HG02763 (cell line): Measurements from ENCODE around the gene PPP2R2D.

ENCODE experiments used
- ATAC-seq: cut with Tn5 transposase; IDR thresholded peaks from one replicate; pipeline ENCODE4 v1.9.1; 2021; ENCODE audit warnings: mild to moderate bottlenecking, moderate library complexity; ENCODE audit not compliant: unreplicated experiment

PPP2R2D gene

DNA sequence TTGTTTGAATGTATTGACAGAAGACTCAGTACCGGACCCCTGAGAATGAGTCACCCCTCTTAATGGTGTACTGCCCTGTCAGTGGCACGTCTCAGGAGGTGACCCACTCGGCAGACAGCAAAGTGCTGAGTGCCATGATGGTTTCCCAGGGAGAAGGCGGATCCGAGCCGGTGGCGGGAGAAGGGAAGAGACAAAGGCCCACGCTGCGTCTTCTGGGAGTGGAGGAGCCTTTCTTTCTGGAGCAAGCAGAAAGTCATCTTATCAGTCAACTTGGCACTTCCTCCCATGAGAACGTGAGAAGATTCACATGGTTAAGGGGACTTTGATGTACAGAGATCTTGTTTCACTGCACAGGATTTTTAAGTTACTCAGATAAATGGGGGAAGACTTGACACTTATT is 14.6 kb upstream of the PPP2R2D start:
- no peak for ATAC-seq

DNA sequence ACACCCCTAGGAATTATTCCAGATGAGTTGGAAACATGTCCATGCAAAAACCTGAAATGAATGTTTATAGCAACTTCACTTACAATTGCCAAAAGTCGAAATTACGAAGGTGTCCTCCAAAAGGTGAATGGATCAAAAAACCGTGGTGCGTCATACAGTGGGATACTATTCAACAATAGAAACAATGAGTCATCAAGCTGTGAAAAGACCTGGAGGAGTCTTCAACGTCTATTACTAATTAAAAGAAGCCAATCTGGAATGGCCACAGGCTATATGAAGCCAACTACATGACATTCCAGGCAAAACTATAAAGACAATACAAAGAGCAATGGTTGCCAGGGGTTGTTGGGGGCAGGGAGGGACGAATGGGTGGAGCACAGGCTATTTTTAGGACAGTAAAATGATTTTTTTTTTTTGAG is 12.6 kb upstream of the PPP2R2D start:
- ATAC-seq = no peak

DNA sequence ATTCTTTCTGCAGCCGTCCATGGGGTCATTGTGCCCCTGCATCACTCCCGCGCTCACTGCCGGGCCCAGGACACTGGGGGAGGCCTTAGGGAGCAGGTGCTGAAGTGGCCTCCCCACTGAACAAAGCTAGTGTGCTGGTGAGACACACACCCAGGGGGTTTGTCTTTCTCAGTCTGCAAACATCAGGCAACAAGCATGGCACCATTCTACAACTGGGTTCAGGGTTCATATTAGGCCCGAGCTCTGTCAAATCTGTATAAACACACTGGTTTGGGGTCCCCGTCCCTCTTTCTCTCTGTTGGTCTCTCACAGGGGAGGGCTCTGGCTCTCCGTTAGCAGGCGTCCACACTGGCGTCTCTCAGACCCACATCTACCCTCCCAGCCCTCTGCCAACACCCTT is 11.1 kb upstream of the PPP2R2D start:
- no peak for ATAC-seq

DNA sequence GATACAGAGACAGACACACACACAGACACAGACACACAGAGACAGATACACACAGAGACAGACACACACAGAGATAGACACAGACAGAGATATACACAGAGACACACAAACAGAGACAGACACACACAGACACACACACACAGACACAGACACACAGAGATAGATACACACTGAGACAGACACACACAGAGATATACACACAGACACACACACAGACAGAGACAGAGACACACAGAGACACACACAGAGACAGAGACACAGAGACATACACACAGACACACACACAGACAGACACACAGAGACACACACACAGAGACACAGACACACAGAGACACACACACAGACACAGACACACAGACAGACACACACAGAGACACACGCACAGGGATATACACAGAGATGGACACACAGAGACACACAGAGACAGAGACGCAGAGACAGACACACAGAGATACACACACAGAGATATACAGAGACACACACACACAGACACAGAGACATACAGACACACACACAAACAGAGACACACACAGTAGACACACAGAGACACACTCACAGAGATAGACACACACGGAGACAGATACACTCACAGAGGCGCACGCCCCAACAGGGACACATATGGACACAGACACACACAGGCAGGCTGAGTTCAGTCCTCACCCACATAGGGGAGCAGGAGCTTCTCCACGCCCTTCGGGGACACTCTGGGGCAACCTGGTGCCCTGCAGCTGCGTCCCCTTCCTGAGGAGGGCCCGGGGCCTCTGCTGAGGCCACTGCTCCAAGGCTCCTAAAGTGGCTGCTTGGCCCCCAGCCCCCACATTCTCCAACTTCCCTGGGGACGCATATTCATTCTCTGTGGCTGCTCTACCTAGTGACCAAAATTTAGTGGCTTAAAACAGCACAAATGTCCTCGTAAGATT is 10.3 kb upstream of the PPP2R2D start:
- no peak for ATAC-seq

DNA sequence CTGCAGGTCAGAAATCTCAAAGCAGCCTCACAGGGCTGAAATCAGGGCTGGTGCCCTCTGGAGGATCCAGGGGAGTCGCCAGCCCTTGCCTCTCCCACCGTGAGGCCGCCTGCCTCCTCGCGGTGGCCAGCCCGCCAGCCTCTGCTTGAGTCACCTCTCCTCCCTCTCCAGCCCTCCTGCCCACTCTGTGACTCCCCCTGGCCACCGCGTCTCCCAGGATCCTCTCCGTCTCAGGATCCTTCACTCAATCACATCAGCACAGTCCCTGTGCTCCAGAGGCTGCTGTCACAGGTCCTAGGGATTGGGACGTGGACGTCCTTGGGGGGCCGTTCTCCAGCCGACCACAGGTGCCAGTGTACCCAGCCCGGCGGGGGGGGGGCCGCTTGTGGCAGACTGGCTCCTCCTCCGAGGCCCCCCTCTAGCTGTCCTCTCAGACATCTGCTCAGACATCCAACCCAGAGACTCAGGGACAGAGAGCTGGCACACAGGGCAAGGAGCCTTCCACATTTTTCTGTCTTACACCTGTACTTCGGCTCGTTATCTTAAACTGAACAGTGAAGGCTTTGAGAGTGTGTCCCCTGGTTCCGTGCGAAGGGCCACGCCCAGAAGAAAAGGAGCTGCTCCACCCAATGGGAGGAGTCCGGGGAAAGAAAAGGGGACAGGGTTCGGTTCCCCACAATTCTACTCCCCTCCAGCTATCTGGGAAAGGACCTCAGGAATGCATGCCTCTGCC is 9.4 kb upstream of the PPP2R2D start:
- ATAC-seq = no peak

DNA sequence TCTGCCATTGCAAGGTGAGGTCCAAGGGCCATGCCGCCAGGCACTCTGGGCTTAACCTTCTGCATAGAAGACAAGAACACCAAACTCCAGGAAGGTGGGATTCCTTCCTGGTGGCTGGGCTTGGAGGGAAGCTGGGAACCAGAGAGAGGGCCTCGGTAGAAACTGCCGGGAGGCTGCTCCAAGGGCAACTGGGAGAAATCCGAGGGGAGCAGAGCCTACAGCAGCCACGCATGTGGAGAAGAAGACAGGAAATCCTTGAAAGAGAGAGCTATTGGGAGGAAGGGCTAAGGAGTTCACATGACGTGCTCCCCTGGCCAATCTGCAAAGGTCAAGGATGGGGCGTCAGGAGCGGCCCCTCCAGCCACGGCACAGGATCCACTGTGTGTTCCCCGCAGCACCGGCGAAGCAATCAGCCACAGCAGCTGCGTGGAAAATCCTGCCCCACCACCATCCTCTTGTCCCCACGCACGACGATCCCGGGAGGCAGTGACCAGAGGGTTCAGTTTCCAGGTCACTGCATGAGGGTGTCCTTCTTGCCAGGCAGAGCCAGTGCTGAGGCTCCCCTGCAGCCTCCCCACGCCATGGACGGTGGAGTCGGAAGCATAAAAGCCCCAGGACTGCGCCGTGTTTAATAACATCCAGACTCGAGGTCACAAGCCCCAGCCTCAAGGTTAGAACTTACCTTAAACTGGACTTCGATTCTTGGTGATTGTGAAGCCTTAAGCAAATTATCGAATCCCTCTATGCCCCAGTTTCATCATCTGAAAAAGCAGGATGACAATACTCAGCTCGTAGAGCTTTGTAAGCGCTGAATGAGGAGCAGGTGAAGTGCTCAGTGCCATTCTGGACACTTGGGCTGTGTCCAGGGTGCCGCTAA is 8.6 kb upstream of the PPP2R2D start:
- ATAC-seq = no peak

DNA sequence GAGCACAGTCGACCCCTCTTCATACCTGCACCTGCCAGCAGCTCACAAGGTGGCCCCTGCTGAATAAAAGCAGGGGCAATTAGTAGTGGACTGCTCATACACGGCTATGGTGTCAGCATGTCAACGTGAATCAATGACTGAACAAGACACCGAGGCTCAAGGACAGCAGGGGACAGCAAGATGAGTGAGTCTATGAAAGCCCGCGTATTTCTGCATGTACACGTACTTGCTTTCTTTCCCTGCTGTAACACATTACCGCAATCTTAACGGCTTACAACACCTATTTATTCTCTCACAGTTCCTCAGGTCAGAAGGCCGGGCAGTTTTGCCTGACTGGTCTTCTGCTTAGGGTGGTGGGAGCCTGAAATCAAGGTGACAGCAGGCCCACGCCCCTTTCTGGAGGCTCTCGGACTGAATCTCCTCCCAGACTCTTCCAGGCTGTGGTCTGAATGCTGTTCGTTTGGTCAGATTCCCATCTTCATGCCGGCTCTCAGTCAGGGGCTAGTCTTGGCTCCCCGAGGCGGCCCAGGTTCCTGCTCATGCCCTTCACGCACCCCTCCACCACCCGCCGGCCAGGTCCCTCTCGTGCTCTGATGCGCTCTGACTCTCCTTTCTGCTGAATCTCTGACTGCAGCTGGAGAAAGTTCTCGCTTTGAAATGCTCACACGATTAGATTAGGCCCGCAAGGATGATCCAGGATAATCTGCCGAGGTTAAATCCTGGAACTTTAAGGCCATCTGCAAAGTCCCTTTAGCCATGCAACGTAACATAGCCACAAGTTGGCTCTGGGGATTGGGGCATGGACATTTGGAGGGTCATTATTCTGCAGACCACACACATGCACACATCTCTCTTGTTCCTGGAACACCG is 7.8 kb upstream of the PPP2R2D start:
- no peak for ATAC-seq

DNA sequence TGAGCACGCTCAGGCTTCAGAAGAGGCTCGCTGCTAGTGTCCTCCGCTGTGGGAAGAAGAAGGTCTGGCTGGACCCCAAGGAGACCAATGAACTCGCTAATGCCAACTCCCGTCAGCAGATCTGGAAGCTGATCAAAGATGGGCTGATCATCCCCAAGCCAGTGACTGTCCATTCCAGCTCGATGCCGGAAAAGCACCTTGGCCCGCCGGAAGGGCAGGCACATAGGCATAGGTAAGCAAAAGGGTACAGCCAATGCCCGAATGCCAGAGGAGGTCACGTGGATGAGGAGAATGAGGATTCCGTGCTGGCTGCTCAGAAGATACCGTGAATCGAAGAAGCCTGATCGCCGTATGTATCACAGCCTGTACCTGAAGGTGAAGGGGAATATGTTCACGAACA is 5.7 kb upstream of the PPP2R2D start:
- ATAC-seq = no peak

DNA sequence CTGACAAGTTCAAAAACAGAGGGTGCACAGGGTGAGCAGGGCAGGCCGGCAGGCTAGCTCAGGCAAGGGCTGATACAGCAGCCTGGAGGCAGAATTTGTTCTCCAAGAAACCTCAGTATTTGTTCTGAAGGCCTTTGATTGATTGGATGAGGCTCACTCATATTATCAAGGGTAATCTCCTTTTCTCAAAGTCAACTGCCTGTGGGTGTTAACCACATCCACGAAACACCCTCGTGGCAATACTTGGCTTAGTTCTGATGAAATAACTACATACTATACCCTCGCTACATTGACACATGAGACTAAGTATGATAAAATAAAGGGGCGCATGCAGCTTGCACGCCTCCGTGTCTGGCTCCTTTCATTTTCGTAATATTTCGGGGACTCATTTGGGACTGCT is 4.4 kb upstream of the PPP2R2D start:
- no peak for ATAC-seq

DNA sequence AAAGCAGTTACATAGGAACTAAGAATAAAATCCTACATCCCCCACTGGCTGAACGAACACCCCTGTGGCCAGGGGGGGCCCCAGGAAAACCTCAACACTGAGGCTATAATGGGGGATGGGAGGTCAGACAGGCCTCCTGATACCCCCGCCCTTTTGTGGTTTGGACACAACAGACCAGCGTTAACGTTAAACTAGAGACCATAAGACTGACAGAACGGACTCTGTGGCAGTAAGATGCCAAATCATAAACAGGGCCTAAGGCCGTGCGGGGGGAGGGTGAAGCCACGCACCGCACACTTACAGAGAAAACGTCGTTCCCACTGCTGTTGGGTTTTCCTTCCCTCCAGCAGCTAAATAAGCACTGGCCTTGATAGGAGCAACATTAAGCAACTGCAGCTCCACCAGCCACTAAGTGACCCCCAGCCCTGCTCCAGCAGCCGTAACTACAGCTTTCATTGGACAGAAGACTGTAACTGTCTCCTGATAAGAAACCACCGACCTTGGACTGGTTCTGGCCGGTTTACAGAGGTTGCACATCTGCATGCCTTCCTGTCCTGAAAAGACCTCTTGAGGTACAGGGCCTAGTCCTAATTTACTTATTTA is 3.4 kb upstream of the PPP2R2D start:
- no peak for ATAC-seq

DNA sequence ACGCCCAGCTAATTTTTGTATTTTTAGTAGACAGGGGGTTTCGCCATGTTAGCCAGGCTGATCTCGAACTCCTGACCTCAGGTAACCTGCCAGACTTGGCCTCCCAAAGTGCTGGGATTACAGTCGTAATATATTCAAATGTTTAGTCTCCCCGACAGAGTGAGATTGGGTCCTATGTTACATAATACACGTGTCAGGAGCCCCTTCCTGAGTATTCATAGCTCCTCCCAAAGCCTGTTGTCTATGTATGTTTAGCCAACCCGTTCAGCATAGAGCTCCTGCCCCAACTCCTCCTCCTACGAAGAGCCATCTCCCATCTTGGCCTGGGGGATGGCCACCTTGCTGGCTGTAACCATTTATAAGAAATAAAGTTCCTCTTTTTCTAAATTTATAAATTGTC is 2.7 kb upstream of the PPP2R2D start:
- ATAC-seq = no peak

DNA sequence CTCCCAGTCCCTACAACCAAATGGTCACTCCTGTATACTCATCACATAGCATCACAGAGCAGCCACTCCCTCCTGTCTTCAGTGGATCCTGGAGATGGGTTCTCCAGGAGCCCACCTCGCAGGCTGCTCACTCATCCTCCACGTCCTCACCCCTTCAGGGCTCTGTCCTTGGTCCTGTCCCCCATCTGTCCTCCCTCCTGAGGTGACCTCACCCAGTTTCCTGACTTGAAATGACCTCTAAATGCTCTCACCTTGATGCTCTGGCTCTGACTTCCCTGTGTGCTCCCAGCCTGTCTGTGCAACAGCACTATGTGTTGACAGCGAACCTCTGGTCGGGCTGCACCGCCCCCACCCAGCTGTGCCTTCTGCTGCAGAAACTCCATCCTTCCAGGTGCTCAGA is 2.1 kb upstream of the PPP2R2D start:
- ATAC-seq = no peak

DNA sequence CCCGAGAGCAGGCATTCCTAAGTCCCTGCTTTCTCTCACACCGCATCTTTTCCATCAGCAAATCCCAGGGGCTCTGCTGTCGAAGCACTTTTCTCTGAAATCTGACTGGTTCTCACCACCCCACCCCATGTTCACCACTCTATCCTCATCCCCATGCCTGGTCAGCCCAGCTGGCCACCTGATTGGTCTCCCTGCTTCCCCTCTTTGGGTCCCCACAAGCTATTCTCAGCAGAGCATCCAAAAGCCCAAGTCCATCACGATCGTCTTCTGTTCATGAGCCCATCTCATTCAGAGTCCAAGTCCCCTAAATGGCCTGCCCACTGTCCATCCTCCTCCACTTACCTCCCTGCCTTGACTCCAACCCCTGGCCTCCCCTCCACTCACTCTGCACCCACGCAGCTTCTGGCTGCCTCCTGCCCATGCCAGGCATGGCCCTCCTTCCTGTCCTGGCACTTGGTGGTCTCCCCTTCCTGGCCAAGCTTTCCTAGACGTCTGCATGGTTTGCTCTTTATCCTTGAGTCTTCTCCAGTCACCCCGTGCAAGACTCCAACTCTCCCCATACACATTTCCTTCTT is 1.6 kb upstream of the PPP2R2D start:
- ATAC-seq = no peak

DNA sequence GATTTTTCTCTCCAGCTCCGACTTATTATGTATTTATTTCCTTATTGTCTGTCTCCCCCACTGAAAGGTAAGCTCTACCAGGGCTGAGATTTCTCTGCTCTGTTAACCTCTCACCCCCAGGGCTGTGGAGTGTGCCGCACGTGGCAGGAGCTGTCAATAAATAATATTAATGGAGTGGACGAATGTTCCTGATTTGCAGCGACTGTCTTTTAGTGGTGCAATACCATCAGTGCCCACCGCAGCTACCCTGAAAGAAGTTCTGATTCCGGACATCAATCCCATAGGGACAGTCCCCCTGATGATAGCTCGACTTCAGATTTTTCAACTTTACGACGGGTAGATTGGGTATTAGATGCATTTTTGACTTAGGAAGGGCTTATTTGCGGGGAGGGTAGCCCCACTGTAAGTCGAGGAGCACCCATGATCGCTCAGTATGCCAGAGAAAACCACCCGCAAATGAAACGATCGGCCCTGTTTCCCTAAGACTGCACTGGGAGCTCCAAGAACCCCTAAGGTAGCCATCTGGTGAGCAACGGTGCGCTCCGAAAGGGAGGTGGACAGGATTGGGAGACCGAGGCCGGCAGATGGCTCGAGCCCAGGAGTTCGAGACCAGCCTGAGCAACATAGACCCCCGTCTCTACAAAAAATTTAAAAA is 986 bp upstream of the PPP2R2D start:
- no peak for ATAC-seq

DNA sequence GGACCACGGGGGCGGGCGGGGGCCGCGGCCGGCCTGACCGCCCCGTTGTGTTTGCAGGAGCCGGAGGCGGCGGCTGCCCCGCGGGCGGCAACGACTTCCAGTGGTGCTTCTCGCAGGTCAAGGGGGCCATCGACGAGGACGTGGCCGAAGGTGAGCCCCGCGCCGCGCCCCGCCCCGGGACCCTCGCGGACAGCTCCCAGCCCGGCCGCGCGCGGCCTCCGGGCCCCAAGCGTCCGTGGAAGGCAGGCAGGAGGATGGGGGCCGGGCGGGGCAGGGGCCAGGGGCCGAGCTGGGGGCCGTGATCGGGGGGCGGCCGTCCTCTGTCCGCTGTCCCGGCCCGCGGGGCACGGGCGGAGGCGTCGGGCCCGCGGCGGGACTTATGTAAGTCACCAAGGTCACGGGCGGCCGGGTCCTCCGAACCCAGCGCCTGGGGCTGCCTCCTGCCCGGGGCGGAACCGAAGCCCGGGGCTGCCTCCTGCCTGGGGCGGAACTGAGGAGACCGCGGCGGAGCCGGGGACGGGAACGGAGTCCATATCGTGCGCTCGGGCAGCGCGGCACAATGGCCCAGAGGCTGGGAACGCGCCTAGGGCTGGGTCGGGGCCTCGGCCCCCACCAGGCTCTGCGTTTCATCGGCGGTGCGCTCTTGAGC is 497 bp downstream of the PPP2R2D start:
- ATAC-seq = peak; percentile 23

DNA sequence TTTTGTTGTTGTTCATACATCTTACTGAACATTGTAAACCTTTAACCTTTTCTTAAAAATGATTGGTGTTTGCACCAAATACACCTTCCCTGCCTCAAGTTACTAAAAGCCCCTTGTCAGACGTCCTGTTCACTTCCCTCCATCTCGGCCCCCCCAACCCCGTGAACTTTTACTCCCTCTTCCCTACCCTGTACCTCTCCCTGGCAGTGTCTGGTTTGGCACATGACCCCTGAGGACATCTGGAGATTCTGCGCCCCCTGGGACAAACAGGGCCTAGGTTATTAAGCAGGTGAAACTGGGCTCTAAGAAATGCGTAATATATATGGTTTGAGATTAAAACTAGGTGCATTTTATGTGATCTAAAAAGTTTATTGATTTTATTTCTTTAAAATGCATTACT is 1.4 kb downstream of the PPP2R2D start:
- no peak for ATAC-seq

DNA sequence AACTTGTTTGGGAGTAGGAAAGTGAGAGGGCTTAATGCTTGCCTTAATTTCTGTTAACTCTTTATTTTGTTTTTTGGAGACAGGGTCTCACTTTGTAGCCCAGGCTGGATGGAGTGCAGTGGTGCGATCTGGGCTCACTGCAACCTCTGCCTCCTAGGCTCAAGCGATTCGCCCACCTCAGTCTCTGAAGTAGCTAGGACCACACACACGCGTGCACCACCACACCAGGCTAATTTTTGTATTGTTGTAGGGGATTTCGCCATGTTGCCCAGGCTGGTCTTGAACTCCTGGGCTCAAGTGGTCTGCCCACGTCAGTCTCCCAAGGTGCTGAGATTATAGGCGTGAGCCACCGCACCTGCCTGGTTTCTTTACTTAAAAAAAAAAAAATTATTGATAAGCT is 1.9 kb downstream of the PPP2R2D start:
- no peak for ATAC-seq

DNA sequence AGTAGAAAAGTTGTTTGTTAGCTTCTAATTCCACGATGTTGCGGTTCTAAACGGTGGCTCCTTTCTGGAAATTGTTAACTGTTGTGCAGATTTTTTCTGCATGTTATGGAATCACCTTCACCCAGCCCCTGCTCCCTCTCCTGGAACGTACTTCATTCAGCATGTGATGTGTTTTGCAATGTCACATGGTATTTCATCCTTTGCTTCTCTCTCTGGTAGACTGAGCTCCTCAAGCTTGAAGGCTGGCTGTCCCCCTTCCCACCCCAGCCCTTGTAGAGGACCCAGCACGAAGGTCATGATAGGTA is 4.4 kb downstream of the PPP2R2D start:
- ATAC-seq = no peak
